Esophagus squamous epithelium (tissue), 5 donors: ENCODE results near the gene C5orf22. TPM values are rescaled to one million over a fixed set of nuclear protein-coding genes. Genes with fewer than 3 reads are reported as not detected.
"Not testable (repeated sequence)": the region's sequence is repeated elsewhere in the genome, so short reads cannot be mapped to it uniquely, and the experiment has no call there.

ENCODE experiments used
- DNase-seq: peaks from one replicate; lab custom pipeline; 2025; lab: John Stamatoyannopoulos, UW
- H3K27ac ChIP-seq, 4 donors: fragments of 200-600 bp; sonication (generic); one replicate each; pipeline ENCODE4 v1.5.1; 2016 to 2019; ENCODE audit warnings: mild to moderate bottlenecking in 1 of 4
- H3K27me3 ChIP-seq, 4 donors: fragments of 200-600 bp; sonication (generic); 1 replicate in 3 of 4; 2 replicates in 1 of 4; pipeline versions ENCODE4 v1.5.1 to v1.6.0; 2017 to 2021; ENCODE audit warnings: antibody characterized with exemption in 1 of 4
- H3K36me3 ChIP-seq, 3 donors: fragments of 200-600 bp; sonication (generic); one replicate each; pipeline ENCODE4 v1.5.1; 2016 to 2019
- H3K4me1 ChIP-seq, 3 donors: fragments of 200-600 bp; sonication (generic); one replicate each; pipeline ENCODE4 v1.5.1; 2017 to 2019
- H3K4me3 ChIP-seq, 4 donors: fragments of 200-600 bp; sonication (generic); 1 replicate in 3 of 4; 2 replicates in 1 of 4; pipeline ENCODE4 v1.5.1; 2016 to 2019; ENCODE audit warnings: mild to moderate bottlenecking in 2 of 4, moderate library complexity in 1 of 4
- H3K9me3 ChIP-seq, 3 donors: fragments of 200-600 bp; sonication (generic); one replicate each; pipeline ENCODE4 v1.5.1; 2016 to 2019
- POLR2A ChIP-seq, 4 donors: fragments of 450-650 bp; IDR thresholded peaks; one replicate each; pipeline ENCODE4 v1.6.1; 2017; ENCODE audit warnings: antibody characterized with exemption in 4 of 4, mild to moderate bottlenecking in 4 of 4, moderate library complexity in 3 of 4
- WGBS, 2 donors: methylation state at CpG; one replicate each; pipeline ENCODE4 v1.1.5; 2018; 5-methylcytosine and 5-hydroxymethylcytosine counted together
- intact Hi-C: fragments of 100-400 bp; cut with DNase I; formaldehyde crosslinking; loops from one replicate; pipeline ENCODE4 v1.15.0; 2022
- small RNA-seq, 4 donors: library from RNA; depleted of rRNA; stranded (forward); fragments of <200 nt; gene quantifications; one replicate each; pipeline ENCODE3, GENCODE V24; 2016
- total RNA-seq, 4 donors: library from RNA; depleted of rRNA; stranded (reverse); fragments of >200 nt; gene quantifications; one replicate each; pipeline ENCODE4 v1.1.0, GENCODE V29; 2016
- TF ChIP-seq, protein P1 (sequence below), 6 experiments: fragments of 450-650 bp in 4 of 6; fragments of 200-600 bp in 2 of 6; sonication (generic) in 2 of 6; IDR thresholded peaks; one replicate each; pipeline ENCODE4 v1.5.1; 2016 to 2019; ENCODE audit warnings: antibody characterized with exemption in 6 of 6, mild to moderate bottlenecking in 4 of 6, moderate library complexity in 4 of 6
- donor health status: DM: yes; HTN: yes; CAD: no.

C5orf22 gene
- total RNA-seq, 4 donors from 2014 or later, result 11.0 to 19.8 (median 13.5) TPM

DNA sequence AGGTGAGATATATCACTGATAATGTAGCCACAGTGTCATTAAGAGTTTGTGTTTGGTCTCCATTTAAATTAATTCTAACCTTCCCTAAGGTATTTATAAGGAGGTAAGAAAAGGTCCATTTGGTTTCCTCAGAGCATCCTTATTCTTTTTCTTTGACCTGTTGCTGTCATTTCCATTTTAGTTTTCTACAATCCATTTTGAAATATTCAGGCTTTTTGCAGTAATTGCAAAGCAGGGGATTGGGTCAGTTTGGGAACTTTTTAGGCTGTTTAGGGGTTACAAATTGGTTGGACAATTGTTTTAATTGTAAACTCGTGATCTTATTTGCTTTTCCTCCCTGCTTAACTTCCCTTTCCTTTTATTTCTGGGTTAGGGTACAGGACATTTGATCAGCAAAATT is 64.3 kb downstream of the C5orf22 start:
- Histone ChIP-seq H3K27me3 (peaks cover 0 to 26% (median 0%) of the 10 kb centered on the region in 4 donors), H3K4me1 (no peaks in the 10 kb centered on the region), H3K4me3 (no peak overlapping the region), H3K36me3 (no peaks in the 10 kb centered on the region), H3K9me3 (no peaks in the 10 kb centered on the region), H3K27ac (no peak overlapping the region)
- DNase-seq, result no peak
- 61 to 64% methylated on average over 1 of the region's 1 CpG for WGBS, 2 donors
- TF ChIP-seq, protein P1, sequence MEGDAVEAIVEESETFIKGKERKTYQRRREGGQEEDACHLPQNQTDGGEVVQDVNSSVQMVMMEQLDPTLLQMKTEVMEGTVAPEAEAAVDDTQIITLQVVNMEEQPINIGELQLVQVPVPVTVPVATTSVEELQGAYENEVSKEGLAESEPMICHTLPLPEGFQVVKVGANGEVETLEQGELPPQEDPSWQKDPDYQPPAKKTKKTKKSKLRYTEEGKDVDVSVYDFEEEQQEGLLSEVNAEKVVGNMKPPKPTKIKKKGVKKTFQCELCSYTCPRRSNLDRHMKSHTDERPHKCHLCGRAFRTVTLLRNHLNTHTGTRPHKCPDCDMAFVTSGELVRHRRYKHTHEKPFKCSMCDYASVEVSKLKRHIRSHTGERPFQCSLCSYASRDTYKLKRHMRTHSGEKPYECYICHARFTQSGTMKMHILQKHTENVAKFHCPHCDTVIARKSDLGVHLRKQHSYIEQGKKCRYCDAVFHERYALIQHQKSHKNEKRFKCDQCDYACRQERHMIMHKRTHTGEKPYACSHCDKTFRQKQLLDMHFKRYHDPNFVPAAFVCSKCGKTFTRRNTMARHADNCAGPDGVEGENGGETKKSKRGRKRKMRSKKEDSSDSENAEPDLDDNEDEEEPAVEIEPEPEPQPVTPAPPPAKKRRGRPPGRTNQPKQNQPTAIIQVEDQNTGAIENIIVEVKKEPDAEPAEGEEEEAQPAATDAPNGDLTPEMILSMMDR (IDR thresholded peaks at IDR 0.05), result no peak
- TF ChIP-seq POLR2A (IDR thresholded peaks at IDR 0.05), result no peak
- intact Hi-C loops, result no loop called here

DNA sequence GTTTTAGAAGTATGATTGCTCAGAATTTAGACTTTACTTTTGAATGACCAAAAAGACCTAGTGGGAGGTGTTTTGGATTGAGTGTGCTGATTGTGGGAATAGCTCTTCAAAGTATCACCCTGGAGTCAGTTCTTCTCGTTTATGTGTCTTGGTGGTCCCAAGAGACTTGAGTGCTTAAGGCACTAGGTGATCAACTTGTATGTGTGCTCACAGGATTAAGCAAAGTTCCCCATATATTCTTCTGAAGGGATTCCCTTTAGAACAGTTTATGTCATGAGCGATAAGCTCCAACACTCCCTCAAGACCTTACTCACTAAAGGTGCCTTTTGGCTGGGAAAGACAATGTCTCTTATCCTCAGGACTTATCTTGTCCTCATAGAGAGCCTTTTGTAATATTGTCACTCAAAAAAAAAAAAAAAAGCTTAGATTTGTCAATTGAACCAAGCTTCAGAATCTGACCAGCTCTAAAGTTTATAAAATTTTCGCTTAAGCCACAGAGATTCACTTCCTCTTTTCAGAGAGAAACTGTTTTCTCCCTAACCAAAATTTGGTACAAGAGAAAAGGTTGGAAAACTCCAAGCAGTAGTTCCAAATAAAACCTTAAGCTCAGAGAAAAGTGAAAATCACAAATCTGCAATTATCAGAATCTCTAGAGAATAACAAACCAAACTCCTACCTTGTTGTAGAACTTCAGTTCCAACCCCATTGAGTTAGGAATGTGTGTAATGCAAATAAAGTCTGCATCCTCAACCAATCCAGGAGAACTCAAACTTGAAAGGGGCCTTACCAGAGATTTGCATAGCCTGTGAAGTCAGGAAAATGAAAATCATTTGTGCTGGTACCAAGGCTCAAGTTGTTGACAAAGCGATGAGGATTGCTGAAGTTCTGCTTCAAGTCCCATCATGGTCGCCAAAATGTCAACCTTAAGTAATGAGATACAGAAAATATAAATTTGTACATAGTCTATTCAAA is 66.8 kb downstream of the C5orf22 start:
- peaks cover 0 to 25% (median 0%) of the 10 kb centered on the region in 4 donors for H3K27me3 ChIP-seq
- no peak overlapping the region for H3K27ac ChIP-seq
- no peaks in the 10 kb centered on the region for H3K4me1 ChIP-seq
- no peak for DNase-seq
- intact Hi-C loops, result no loop called here
- no peaks in the 10 kb centered on the region for H3K36me3 ChIP-seq
- 77% methylated on average over 5 of the region's 5 CpGs for WGBS, 2 donors
- TF ChIP-seq, protein P1 (IDR thresholded peaks at IDR 0.05), result no peak
- TF ChIP-seq POLR2A (IDR thresholded peaks at IDR 0.05), result no peak
- H3K9me3 ChIP-seq, result no peaks in the 10 kb centered on the region
- H3K4me3 ChIP-seq, result no peak overlapping the region

DNA sequence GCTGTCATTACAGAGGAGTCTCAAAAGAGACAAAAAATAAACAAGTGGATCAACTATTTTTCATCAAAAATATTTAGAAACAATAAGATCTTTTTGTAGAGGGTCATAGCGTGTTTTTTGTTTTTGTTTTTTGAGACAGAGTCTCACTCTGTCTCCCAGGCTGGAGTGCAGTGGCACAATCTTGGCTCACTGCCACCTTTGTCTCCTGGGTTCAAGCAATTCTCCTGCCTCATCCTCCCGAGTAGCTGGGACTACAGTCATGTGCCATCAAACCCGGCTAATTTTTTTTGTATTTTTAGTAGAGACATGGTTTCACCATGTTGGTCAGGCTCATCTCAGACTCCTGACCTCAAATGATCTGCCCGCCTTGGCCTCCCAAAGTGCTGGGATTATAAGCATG is 70.2 kb downstream of the C5orf22 start:
- DNase-seq, H3K9me3 ChIP-seq, H3K36me3 ChIP-seq, intact Hi-C loops, H3K27me3 ChIP-seq, H3K4me3 ChIP-seq, H3K27ac ChIP-seq, H3K4me1 ChIP-seq: not testable (repeated sequence)
- 86% methylated on average over 4 of the region's 4 CpGs for WGBS, 2 donors

DNA sequence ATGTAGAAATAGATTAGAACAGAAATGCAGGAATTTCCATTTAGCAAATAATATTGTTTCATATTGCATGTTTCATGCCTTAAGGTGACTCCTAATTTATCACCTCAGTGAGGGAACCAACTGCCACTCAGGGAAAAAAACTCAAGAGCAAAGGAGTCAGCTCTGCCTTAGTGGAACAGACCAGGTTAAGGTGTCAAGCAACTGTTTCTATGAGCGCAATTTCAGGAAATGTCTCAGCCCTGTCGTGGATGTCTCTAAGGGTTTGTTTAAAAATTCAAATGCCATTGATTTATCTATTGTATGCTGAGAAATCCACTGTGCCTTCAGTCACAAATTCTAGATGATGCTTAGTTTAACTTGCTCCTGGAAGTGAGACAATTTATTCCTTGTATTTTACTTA is 72.1 kb downstream of the C5orf22 start:
- no peak overlapping the region for H3K27ac ChIP-seq
- WGBS, 2 donors, result 62 to 72% methylated on average over 2 of the region's 2 CpGs
- H3K4me3 ChIP-seq, result no peak overlapping the region
- intact Hi-C loops, result no loop called here
- no peak for TF ChIP-seq POLR2A (IDR thresholded peaks at IDR 0.05)
- TF ChIP-seq, protein P1 (IDR thresholded peaks at IDR 0.05), result no peak
- DNase-seq, result no peak
- no peaks in the 10 kb centered on the region for H3K36me3 ChIP-seq
- no peaks in the 10 kb centered on the region for H3K27me3 ChIP-seq
- H3K9me3 ChIP-seq, result no peaks in the 10 kb centered on the region
- no peaks in the 10 kb centered on the region for H3K4me1 ChIP-seq

DNA sequence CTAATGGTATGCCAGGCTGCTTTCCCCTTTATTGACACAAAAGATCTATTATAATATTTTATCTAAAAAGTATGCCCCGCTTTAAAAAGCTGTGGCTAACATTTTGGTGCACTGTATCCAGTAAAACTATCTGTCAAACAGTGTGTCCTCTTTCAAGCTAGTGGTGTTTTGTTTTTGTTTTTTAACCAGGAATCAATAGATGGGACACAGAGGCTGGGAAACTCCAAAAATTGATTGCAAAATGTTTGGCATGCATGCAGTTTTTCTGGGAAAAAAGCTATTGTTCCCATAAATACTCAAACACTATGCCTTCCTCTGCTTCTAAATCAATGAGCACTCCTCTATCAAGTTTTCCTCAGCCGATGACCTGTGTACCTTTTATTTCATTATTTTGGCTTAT is 72.5 kb downstream of the C5orf22 start:
- WGBS, 2 donors, result 78 to 79% methylated on average over 2 of the region's 2 CpGs
- TF ChIP-seq, protein P1 (IDR thresholded peaks at IDR 0.05), result no peak
- TF ChIP-seq POLR2A (IDR thresholded peaks at IDR 0.05), result no peak
- Histone ChIP-seq H3K4me3 (no peak overlapping the region), H3K4me1 (no peaks in the 10 kb centered on the region), H3K27me3 (no peaks in the 10 kb centered on the region), H3K9me3 (no peaks in the 10 kb centered on the region), H3K27ac (no peak overlapping the region), H3K36me3 (no peaks in the 10 kb centered on the region)
- intact Hi-C loops, result no loop called here
- no peak for DNase-seq

Small RNA genes lying within 50 kb of the gene (small RNA-seq; reads per million reads assigned to genes)
- gene RF00019 (0 reads per million in 4 donors), gene RNU6-363P (0 reads per million in 4 donors)

Other genes with a start within 250 kb of the C5orf22 start
- gene DROSHA, start 208 bp upstream of the C5orf22 start, total RNA-seq, result 10 to 100 TPM; 26.1 to 36.5 (median 31.8) TPM
- 10 to 100 TPM; 13.7 to 26.7 (median 24.1) TPM for gene PDZD2, start 106.8 kb downstream of the C5orf22 start, total RNA-seq